Hepatocyte (in vitro differentiated cells): ENCODE measurements around the gene DOCK4.

Experiments
- CTCF ChIP-seq: fragments of 200-600 bp; sonication (generic); IDR thresholded peaks from 2 replicates; pipeline ENCODE4 v1.5.1; 2016; ENCODE audit warnings: antibody characterized with exemption, mild to moderate bottlenecking; ENCODE audit not compliant: poor library complexity
- EZH2 ChIP-seq: fragments of 200-600 bp; sonication (generic); IDR thresholded peaks from 2 replicates; pipeline ENCODE4 v1.6.1; 2016; ENCODE audit warnings: antibody characterized with exemption, mild to moderate bottlenecking, borderline replicate concordance

- no peak for TF ChIP-seq EZH2
- no peak for TF ChIP-seq CTCF
These were observed 372.7 kb downstream of the DOCK4 start for GRCh38 chr7:111833466-111833865.
